ENCODE measurements around the gene PLCH1. TPM values are rescaled to one million over a fixed set of nuclear protein-coding genes. Genes with fewer than 3 reads are reported as not detected.

Gene PLCH1
- total RNA-seq, 1 experiment from 2014 or later: 13.4 TPM

- no peaks in the 10 kb centered on the region for H3K36me3 Mint-ChIP-seq (ENCODE audit: insufficient read depth, unreplicated experiment)
- H3K27ac Mint-ChIP-seq (ENCODE audit: unreplicated experiment): no peak overlapping the region
- H3K4me3 Mint-ChIP-seq (ENCODE audit: low read depth, unreplicated experiment): no peak overlapping the region
- no peak for DNase-seq
- H3K9me3 Mint-ChIP-seq (ENCODE audit: low read depth, unreplicated experiment): no peaks in the 10 kb centered on the region
- H3K27me3 Mint-ChIP-seq (ENCODE audit: unreplicated experiment): no peaks in the 10 kb centered on the region
- CTCF ChIA-PET: interaction anchor here (0.7 kb wide), 1 partner anchor 322 kb away, joined by 3 read pairs; no protein-coding TSS in a partner anchor
- peaks cover 9% of the 10 kb centered on the region for H3K4me1 Mint-ChIP-seq (ENCODE audit: low read depth, unreplicated experiment)
- TF ChIP-seq, protein P1, sequence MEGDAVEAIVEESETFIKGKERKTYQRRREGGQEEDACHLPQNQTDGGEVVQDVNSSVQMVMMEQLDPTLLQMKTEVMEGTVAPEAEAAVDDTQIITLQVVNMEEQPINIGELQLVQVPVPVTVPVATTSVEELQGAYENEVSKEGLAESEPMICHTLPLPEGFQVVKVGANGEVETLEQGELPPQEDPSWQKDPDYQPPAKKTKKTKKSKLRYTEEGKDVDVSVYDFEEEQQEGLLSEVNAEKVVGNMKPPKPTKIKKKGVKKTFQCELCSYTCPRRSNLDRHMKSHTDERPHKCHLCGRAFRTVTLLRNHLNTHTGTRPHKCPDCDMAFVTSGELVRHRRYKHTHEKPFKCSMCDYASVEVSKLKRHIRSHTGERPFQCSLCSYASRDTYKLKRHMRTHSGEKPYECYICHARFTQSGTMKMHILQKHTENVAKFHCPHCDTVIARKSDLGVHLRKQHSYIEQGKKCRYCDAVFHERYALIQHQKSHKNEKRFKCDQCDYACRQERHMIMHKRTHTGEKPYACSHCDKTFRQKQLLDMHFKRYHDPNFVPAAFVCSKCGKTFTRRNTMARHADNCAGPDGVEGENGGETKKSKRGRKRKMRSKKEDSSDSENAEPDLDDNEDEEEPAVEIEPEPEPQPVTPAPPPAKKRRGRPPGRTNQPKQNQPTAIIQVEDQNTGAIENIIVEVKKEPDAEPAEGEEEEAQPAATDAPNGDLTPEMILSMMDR (IDR thresholded peaks at IDR 0.05; ENCODE audit: unreplicated experiment): no peak
- intact Hi-C loops (cut with micrococcal nuclease; ENCODE audit: unreplicated experiment): no loop called here
- no TSS peak for BruUV-seq (replicated peaks)
These were observed 32.9 kb downstream of the PLCH1 start for GRCh38 chr3:155712008-155712407.

GRCh38 chr3:155704771-155705559, 39.9 kb downstream of the PLCH1 start:
- H3K27me3 Mint-ChIP-seq (ENCODE audit: unreplicated experiment): no peaks in the 10 kb centered on the region
- H3K9me3 Mint-ChIP-seq (ENCODE audit: low read depth, unreplicated experiment): no peaks in the 10 kb centered on the region
- TF ChIP-seq, protein P1 (IDR thresholded peaks at IDR 0.05; ENCODE audit: unreplicated experiment): no peak
- intact Hi-C loops (cut with micrococcal nuclease; ENCODE audit: unreplicated experiment): loop anchor here (2.0 to 10.0 kb wide), 2 partner anchors 32 to 750 kb away; no protein-coding TSS in a partner anchor
- no TSS peak for BruUV-seq (replicated peaks)
- H3K36me3 Mint-ChIP-seq (ENCODE audit: insufficient read depth, unreplicated experiment): no peaks in the 10 kb centered on the region
- H3K4me3 Mint-ChIP-seq (ENCODE audit: low read depth, unreplicated experiment): no peak overlapping the region
- H3K4me1 Mint-ChIP-seq (ENCODE audit: low read depth, unreplicated experiment): peaks cover 27% of the 10 kb centered on the region
- DNase-seq: peak; percentile 46
- H3K27ac Mint-ChIP-seq (ENCODE audit: unreplicated experiment): peak overlapping the region; percentile 97
- CTCF ChIA-PET: interaction anchor here (0.8 to 4.3 kb wide), 5 partner anchors 10 to 349 kb away, joined by 3 to 82 read pairs (median 4); partner anchors contain the start of gene C3orf33

DNA sequence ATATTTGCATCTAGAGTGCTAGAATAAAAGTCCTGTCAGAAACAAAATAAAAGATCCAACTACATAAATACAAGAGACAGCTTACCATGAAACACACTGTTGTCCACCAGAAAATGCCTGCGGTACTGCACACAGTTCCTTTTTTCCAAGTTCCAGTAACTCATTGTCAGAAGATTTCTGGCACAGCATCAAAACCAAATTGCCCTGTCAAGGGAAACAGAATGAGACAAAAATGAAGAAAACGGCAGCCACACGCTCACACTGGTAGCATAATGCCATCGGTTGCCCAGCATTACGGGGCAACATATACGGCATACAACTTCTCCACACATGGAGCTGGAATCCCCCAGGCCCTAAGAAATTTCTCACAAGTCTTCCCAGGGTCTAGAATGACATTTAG, 40.8 kb downstream of the PLCH1 start:
- BruUV-seq (replicated peaks): no TSS peak
- Mint-ChIP-seq H3K4me1 (ENCODE audit: low read depth, unreplicated experiment) (peaks cover 27% of the 10 kb centered on the region), H3K9me3 (ENCODE audit: low read depth, unreplicated experiment) (no peaks in the 10 kb centered on the region), H3K36me3 (ENCODE audit: insufficient read depth, unreplicated experiment) (no peaks in the 10 kb centered on the region), H3K4me3 (ENCODE audit: low read depth, unreplicated experiment) (no peak overlapping the region), H3K27ac (ENCODE audit: unreplicated experiment) (no peak overlapping the region), H3K27me3 (ENCODE audit: unreplicated experiment) (no peaks in the 10 kb centered on the region)
- DNase-seq: no peak
- CTCF ChIA-PET: interaction anchor here (1.4 to 4.3 kb wide), 3 partner anchors 11 to 322 kb away, joined by 4 to 82 read pairs (median 12); no protein-coding TSS in a partner anchor
- TF ChIP-seq, protein P1 (IDR thresholded peaks at IDR 0.05; ENCODE audit: unreplicated experiment): no peak
- intact Hi-C loops (cut with micrococcal nuclease; ENCODE audit: unreplicated experiment): loop anchor here (2.0 to 10.0 kb wide), 2 partner anchors 33 to 749 kb away; no protein-coding TSS in a partner anchor

- BruUV-seq (replicated peaks): TSS peak; percentile 24
- no peak for DNase-seq
- CTCF ChIA-PET: interaction anchor here (1.4 to 4.3 kb wide), 7 partner anchors 12 to 347 kb away, joined by 5 to 82 read pairs (median 10); partner anchors contain the start of gene C3orf33
- no peaks in the 10 kb centered on the region for H3K36me3 Mint-ChIP-seq (ENCODE audit: insufficient read depth, unreplicated experiment)
- no peaks in the 10 kb centered on the region for H3K9me3 Mint-ChIP-seq (ENCODE audit: low read depth, unreplicated experiment)
- H3K27me3 Mint-ChIP-seq (ENCODE audit: unreplicated experiment): no peaks in the 10 kb centered on the region
- no peak overlapping the region for H3K27ac Mint-ChIP-seq (ENCODE audit: unreplicated experiment)
- TF ChIP-seq, protein P1 (IDR thresholded peaks at IDR 0.05; ENCODE audit: unreplicated experiment): no peak
- peaks cover 27% of the 10 kb centered on the region for H3K4me1 Mint-ChIP-seq (ENCODE audit: low read depth, unreplicated experiment)
- intact Hi-C loops (cut with micrococcal nuclease; ENCODE audit: unreplicated experiment): loop anchor here (1.0 to 10.0 kb wide), 6 partner anchors 148 to 944 kb away; no protein-coding TSS in a partner anchor
- no peak overlapping the region for H3K4me3 Mint-ChIP-seq (ENCODE audit: low read depth, unreplicated experiment)
These were observed 41.9 kb downstream of the PLCH1 start for GRCh38 chr3:155702745-155703591.

Data from Calu3 (cell line).